SK-N-SH (cell line): Measurements from ENCODE around the gene ZNF148.

ENCODE experiments used
- CHD2 ChIP-seq: fragments of 150-350 bp; IDR thresholded peaks from 2 replicates; pipeline ENCODE4 v1.6.1; 2018; ENCODE audit warnings: low read length; ENCODE audit not compliant: partially characterized antibody
- EZH2phosphoT487 ChIP-seq: fragments of 200-600 bp; sonication (generic); IDR thresholded peaks from 2 replicates; pipeline ENCODE4 v1.6.1; 2017; ENCODE audit warnings: low read depth, mixed run types, mild to moderate bottlenecking, antibody characterized with exemption, moderate library complexity, borderline replicate concordance
- GABPA ChIP-seq: IDR thresholded peaks from 2 replicates; pipeline ENCODE4 v1.4.0; 2012; ENCODE audit warnings: low read depth, mild to moderate bottlenecking
- MAX ChIP-seq: IDR thresholded peaks from 2 replicates; pipeline ENCODE4 v1.4.0; 2012; ENCODE audit warnings: low read depth
- MXI1 ChIP-seq: IDR thresholded peaks from 2 replicates; pipeline ENCODE4 v1.6.1; 2012; ENCODE audit warnings: mild to moderate bottlenecking, low read depth, low read length, improper control_type of control experiment
- POLR2AphosphoS5 ChIP-seq: IDR thresholded peaks from 2 replicates; pipeline ENCODE4 v1.6.1; 2012; ENCODE audit warnings: low read depth, low read length
- SIN3A ChIP-seq: IDR thresholded peaks from 2 replicates; pipeline ENCODE4 v1.6.1; 2012; ENCODE audit warnings: low read depth, mild to moderate bottlenecking, low read length, moderate library complexity, borderline replicate concordance
- TAF1 ChIP-seq: IDR thresholded peaks from 2 replicates; pipeline ENCODE4 v1.6.1; 2012; ENCODE audit warnings: low read depth, mild to moderate bottlenecking, low read length, moderate library complexity, borderline replicate concordance
- TCF12 ChIP-seq: IDR thresholded peaks from 2 replicates; pipeline ENCODE4 v1.4.0; 2012
- TEAD4 ChIP-seq: IDR thresholded peaks from 2 replicates; pipeline ENCODE4 v1.4.0; 2012; ENCODE audit warnings: mild to moderate bottlenecking, borderline replicate concordance; ENCODE audit not compliant: insufficient read depth
- YY1 ChIP-seq: IDR thresholded peaks from 2 replicates; pipeline ENCODE4 v1.4.0; 2012; ENCODE audit warnings: low read depth, mild to moderate bottlenecking
- TF ChIP-seq, protein P1 (sequence below): fragments of 200-600 bp; sonication (generic); IDR thresholded peaks from 2 replicates; pipeline ENCODE4 v1.6.1; 2017; ENCODE audit warnings: antibody characterized with exemption, mild to moderate bottlenecking, moderate library complexity

GRCh38 chr3:125220183-125220582 is 154.9 kb downstream of the ZNF148 start:
- TF ChIP-seq YY1 (no peak), GABPA (no peak), TEAD4 (no peak), EZH2phosphoT487 (no peak), POLR2AphosphoS5 (no peak), TCF12 (no peak), SIN3A (no peak), MAX (no peak), TAF1 (no peak), MXI1 (no peak), CHD2 (no peak)
- TF ChIP-seq, protein P1, sequence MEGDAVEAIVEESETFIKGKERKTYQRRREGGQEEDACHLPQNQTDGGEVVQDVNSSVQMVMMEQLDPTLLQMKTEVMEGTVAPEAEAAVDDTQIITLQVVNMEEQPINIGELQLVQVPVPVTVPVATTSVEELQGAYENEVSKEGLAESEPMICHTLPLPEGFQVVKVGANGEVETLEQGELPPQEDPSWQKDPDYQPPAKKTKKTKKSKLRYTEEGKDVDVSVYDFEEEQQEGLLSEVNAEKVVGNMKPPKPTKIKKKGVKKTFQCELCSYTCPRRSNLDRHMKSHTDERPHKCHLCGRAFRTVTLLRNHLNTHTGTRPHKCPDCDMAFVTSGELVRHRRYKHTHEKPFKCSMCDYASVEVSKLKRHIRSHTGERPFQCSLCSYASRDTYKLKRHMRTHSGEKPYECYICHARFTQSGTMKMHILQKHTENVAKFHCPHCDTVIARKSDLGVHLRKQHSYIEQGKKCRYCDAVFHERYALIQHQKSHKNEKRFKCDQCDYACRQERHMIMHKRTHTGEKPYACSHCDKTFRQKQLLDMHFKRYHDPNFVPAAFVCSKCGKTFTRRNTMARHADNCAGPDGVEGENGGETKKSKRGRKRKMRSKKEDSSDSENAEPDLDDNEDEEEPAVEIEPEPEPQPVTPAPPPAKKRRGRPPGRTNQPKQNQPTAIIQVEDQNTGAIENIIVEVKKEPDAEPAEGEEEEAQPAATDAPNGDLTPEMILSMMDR, result no peak
